Naive thymus-derived CD8-positive, alpha-beta T cell (primary cell): ENCODE data around the gene LATS2. TPM values are rescaled to one million over a fixed set of nuclear protein-coding genes. Genes with fewer than 3 reads are reported as not detected.

ENCODE experiments used
- ATAC-seq, 2 donors: fragments of 150-1000 bp; cut with Tn5 transposase in 1 of 2; sonication (Bioruptor Pico), chemical (Tn5 transposase) in 1 of 2; 1 replicate in 1 of 2; 2 replicates in 1 of 2; pipeline ENCODE4 v1.10.0; 2021; ENCODE audit warnings: mild to moderate bottlenecking in 2 of 2, moderate library complexity in 2 of 2
- POLR2A ChIA-PET: fragments of 350-600 bp; sonication (Branson Sonifier 250); formaldehyde crosslinking; loops from one replicate; lab custom pipeline; 2021; ENCODE audit warnings: antibody characterized with exemption; lab: Charles Lee
- DNase-seq, 10 donors: peaks; one replicate each; pipeline versions ENCODE4 v3.0.0 to v3.0.0-alpha.2; 2020 to 2022
- H3K27ac Mint-ChIP-seq, 10 donors: one replicate each; pipeline ENCODE4 v1.8.0; 2020 to 2022; ENCODE audit warnings: mild to moderate bottlenecking in 10 of 10, mixed read lengths in 10 of 10, moderate library complexity in 4 of 10, inconsistent platforms in 1 of 10
- H3K27me3 Mint-ChIP-seq, 5 donors: one replicate each; pipeline ENCODE4 v1.8.0; 2021 to 2022; ENCODE audit warnings: mixed read lengths in 5 of 5
- H3K36me3 Mint-ChIP-seq, 3 donors: one replicate each; pipeline ENCODE4 v1.8.0; 2020 to 2022; ENCODE audit warnings: mixed read lengths in 3 of 3, mild to moderate bottlenecking in 2 of 3, inconsistent platforms in 1 of 3
- H3K4me1 Mint-ChIP-seq, 4 donors: one replicate each; pipeline ENCODE4 v1.8.0; 2021 to 2022; ENCODE audit warnings: mixed read lengths in 4 of 4
- H3K4me3 Mint-ChIP-seq, 10 donors: one replicate each; pipeline ENCODE4 v1.8.0; 2020 to 2022; ENCODE audit warnings: mild to moderate bottlenecking in 10 of 10, mixed read lengths in 10 of 10, moderate library complexity in 6 of 10, inconsistent platforms in 1 of 10
- H3K9me3 Mint-ChIP-seq, 9 donors: one replicate each; pipeline ENCODE4 v1.8.0; 2020 to 2022; ENCODE audit warnings: mixed read lengths in 9 of 9, mild to moderate bottlenecking in 3 of 9, inconsistent platforms in 1 of 9, moderate library complexity in 1 of 9
- polyA plus RNA-seq, 3 donors: library from polyadenylated mRNA; unstranded; fragments of 300-500 nt; fragmentation: Illumina TruSeq; gene quantifications; one replicate each; pipeline ENCODE4 v1.2.3, GENCODE V29; 2021
- total RNA-seq, 8 experiments: library from RNA in 2 of 8; stranded (reverse) in 2 of 8; gene quantifications; one replicate each; pipeline ENCODE4 v1.2.3 and lab custom pipeline; 2021 to 2026

LATS2 gene
- total and polyA plus RNA-seq, 5 experiments from 2014 or later: 0.06 to 0.70 (median 0.38) TPM; not detected in 1

DNA sequence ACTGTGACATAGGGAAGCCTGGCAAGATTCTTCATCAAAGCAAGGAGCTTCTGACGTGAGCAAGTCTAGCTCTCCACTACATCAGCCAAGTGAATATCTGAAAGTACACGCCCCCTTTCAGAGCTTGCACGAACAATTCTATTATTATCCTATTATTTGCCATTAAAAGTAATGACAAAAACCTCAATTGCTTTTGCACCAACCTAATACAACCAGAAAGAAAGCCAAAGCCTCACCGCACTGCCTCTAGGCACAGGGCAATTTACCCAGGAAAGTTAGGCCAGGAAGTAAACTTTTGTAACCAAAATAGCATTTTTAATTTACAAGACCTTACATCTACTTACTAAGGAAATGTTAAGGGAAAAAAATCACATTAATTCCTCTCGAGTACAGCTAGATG, 41.2 kb downstream of the LATS2 start:
- H3K27ac Mint-ChIP-seq: peak overlapping the region in 2 of 10 donors; percentile 51 to 57
- POLR2A ChIA-PET: no interaction called here

DNA sequence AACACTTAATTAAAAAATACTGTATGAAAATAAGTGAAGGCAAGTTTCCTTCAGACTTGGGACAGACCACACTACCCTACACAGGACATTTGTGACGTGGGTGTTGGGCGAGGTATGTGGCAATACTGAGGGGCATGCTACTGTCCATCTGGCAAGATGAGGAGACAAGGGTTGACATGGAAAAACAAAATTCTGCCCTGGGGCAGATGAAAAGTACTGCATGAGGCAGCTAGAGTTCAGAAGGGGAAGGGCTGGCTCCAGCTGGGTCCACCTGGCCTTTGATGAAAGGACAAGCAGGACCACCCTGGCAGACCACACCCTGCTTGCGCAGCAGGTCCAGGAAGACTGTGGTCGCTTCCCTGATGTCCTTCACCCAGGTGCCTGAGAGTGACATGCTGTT, 43.2 kb downstream of the LATS2 start:
- Mint-ChIP-seq H3K27me3 (no peaks in the 10 kb centered on the region), H3K4me3 (no peak overlapping the region), H3K36me3 (no peaks in the 10 kb centered on the region), H3K9me3 (no peaks in the 10 kb centered on the region), H3K27ac (peak overlapping the region in 1 of 10 donors; percentile 25), H3K4me1 (peaks cover 0 to 22% (median 12%) of the 10 kb centered on the region in 4 donors)
- DNase-seq (no peak), ATAC-seq (no peak)
- POLR2A ChIA-PET: interaction anchor here (0.6 kb wide), 1 partner anchor 473 kb away, joined by 7 read pairs; no protein-coding TSS in a partner anchor

More for the DNA sequence above, 41.2 kb downstream of the LATS2 start:
- H3K27me3 Mint-ChIP-seq: no peaks in the 10 kb centered on the region
- H3K9me3 Mint-ChIP-seq: no peaks in the 10 kb centered on the region
- H3K4me1 Mint-ChIP-seq: peaks cover 0 to 19% (median 12%) of the 10 kb centered on the region in 4 donors
- H3K36me3 Mint-ChIP-seq: no peaks in the 10 kb centered on the region
- H3K4me3 Mint-ChIP-seq: no peak overlapping the region
- no peak for ATAC-seq
- no peak for DNase-seq

DNA sequence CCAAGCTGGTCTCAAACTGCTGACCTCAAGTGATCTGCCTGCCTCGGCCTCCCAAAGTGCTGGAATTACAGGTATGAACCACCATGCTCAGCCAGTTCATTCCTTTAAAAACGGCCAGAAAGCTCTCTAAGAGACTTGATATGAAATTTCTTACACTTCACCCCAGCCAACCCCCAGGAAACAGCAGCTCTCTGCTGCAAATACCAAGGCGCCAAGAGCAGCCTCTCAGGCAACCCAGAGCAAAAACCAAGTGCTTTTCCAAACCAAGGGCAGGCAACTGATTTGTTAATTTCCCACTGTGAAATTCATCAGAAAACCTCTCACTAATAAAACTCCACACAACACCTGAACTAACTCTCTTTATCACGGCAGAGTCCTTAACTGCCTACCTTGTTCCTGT, 44.9 kb downstream of the LATS2 start:
- Mint-ChIP-seq H3K27ac (peak overlapping the region in 4 of 10 donors; percentile 13 to 92 (median 52)), H3K27me3 (no peaks in the 10 kb centered on the region), H3K4me1 (peaks cover 0 to 28% (median 12%) of the 10 kb centered on the region in 4 donors), H3K9me3 (no peaks in the 10 kb centered on the region), H3K4me3 (no peak overlapping the region), H3K36me3 (no peaks in the 10 kb centered on the region)
- no peak for ATAC-seq
- POLR2A ChIA-PET: interaction anchor here (0.5 kb wide), 1 partner anchor 541 kb away, joined by 4 read pairs; no protein-coding TSS in a partner anchor
- no peak for DNase-seq

DNA sequence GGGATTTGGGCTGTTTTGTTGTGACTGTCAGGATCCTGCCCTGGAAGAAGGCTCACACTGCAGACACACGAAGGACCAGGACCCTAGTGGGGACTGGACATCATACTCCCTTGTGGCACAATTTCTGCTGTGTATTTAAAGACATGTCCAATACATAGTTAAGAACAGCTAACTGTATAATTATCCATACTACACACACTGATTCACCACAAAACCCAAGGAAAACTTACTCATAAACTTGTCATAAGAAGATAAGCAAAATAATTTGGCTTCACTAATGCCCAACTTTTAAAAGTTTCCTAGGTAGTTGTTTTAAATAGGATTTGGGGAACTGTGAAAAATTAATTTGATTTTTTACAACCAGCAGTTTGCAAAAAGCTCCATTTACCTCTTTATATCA, 46.1 kb downstream of the LATS2 start:
- ATAC-seq: no peak
- Mint-ChIP-seq H3K27ac (no peak overlapping the region), H3K27me3 (no peaks in the 10 kb centered on the region), H3K9me3 (no peaks in the 10 kb centered on the region), H3K4me3 (no peak overlapping the region), H3K4me1 (peaks cover 4 to 38% (median 14%) of the 10 kb centered on the region in 4 donors), H3K36me3 (no peaks in the 10 kb centered on the region)
- no peak for DNase-seq
- POLR2A ChIA-PET: no interaction called here

DNA sequence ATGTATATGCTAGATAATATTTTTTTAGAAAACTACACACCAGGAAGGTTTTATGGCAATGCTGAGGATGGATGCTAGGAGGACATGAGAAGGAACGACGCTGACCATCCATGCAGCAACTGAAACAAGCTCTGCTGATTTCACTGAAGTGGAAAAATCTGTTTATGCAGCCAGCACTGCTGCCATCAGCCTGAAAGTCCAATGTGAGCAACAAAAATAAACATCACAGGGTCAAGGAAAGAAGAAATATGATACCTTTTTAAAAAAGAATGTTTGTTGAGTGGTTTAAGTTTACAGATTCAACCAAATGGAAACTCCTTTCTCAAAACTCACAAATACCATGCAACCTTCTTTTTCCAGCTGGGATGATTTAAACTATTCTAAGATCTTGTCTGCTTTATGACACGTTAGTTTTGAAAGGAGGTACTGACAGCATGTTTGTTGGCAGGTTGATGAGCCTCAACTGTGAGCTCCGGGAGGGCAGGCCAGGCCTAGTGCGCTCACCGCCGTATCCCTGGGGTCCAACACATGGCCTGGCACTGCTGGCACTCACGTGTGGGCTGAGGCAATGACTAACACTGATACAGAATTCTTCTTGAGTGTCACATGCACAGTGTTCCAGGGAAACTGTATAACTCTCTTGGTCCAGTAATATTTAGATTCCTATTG, 46.8 kb downstream of the LATS2 start:
- Mint-ChIP-seq H3K4me1 (peaks cover 6 to 42% (median 15%) of the 10 kb centered on the region in 4 donors), H3K36me3 (no peaks in the 10 kb centered on the region), H3K4me3 (no peak overlapping the region), H3K9me3 (no peaks in the 10 kb centered on the region), H3K27me3 (no peaks in the 10 kb centered on the region), H3K27ac (peak overlapping the region in 1 of 10 donors; percentile 14)
- POLR2A ChIA-PET: no interaction called here
- DNase-seq: no peak
- no peak for ATAC-seq

DNA sequence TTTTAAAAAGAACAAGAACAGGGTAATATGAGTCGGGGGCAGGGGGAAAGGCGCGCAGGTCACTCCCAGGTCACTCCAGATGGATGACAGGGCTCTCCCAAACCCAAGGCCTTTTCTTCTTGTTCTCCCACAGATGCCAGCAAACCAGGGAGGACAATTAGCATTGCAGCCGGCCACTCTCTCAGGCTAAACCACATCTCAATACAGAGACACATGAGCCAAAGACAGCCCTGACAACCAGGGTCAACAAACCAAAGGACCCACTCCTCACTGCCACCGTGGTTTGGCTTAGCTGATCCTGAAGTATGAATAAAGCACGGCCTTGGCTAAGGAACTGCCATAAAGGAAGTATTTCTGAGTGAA, 47.3 kb downstream of the LATS2 start:
- Mint-ChIP-seq H3K9me3 (no peaks in the 10 kb centered on the region), H3K4me3 (no peak overlapping the region), H3K36me3 (no peaks in the 10 kb centered on the region), H3K27ac (peak overlapping the region in 2 of 10 donors; percentile 14 to 80), H3K27me3 (no peaks in the 10 kb centered on the region), H3K4me1 (peaks cover 6 to 42% (median 16%) of the 10 kb centered on the region in 4 donors)
- DNase-seq (no peak), ATAC-seq (no peak)
- POLR2A ChIA-PET: no interaction called here

DNA sequence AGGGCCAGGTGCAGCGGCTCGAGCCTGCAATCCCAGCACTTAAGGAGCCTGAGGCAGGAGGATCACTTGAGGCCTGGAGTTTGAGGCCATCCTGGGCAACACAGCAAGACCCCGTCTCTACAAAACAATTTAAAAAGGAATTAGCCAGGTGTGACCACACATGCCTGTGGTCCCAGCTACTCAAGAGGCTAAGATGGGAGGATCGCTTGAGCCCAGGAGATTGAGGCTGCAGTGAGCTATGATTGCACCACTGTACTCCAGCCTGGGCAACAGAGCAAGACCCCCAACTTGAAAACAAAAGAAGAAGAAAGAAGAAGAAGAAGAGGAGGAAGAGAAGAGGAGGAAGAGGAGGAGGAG, 47.7 kb downstream of the LATS2 start:
- Mint-ChIP-seq H3K36me3 (no peaks in the 10 kb centered on the region), H3K4me3 (no peak overlapping the region), H3K9me3 (no peaks in the 10 kb centered on the region), H3K4me1 (peaks cover 6 to 42% (median 16%) of the 10 kb centered on the region in 4 donors), H3K27ac (peak overlapping the region in 1 of 10 donors; percentile 80), H3K27me3 (no peaks in the 10 kb centered on the region)
- no peak for ATAC-seq
- DNase-seq: no peak
- POLR2A ChIA-PET: no interaction called here

DNA sequence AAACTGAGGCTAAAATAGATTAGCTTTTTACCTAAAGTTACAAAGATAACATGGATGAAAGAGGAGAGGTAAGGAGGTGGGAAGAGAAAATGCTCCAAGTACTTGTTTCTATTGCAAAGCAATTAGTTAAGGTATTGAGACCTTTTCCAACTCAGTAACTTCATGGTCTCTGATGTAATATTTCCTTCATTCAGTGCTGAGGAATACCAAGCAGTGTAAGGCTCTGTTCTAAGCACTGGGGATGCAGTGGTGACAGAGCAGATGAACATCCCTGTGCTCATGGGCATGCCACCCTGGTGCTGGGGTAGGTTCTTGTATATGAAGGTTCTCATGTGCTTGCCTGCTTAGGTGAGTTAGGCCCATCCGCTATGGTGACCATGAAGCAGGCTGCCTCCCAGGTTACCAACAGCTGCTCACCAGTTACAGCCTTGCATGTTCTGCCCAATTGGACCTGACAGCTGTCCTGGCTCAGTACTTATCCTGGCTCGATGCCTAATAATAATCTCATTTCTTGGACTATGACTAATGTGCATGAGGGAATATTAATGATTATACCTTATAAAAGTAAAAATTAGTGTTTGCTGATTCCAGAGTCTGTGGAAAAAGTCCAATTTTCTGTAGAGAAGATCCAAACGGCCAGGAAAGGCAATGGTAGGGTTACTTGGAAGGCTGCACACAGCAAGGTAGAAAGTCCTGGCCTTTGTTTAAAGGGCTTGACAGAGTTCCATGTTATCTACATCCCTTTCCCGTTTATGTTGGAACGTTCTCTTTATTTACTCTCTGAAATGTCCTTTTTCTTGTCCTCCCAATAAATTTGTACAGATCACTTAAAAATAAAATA, 48.3 kb downstream of the LATS2 start:
- Mint-ChIP-seq H3K27ac (peak overlapping the region in 1 of 10 donors; percentile 80), H3K4me1 (peaks cover 6 to 38% (median 16%) of the 10 kb centered on the region in 4 donors), H3K9me3 (no peaks in the 10 kb centered on the region), H3K27me3 (no peaks in the 10 kb centered on the region), H3K36me3 (no peaks in the 10 kb centered on the region), H3K4me3 (no peak overlapping the region)
- ATAC-seq (no peak), DNase-seq (no peak)
- POLR2A ChIA-PET: no interaction called here

DNA sequence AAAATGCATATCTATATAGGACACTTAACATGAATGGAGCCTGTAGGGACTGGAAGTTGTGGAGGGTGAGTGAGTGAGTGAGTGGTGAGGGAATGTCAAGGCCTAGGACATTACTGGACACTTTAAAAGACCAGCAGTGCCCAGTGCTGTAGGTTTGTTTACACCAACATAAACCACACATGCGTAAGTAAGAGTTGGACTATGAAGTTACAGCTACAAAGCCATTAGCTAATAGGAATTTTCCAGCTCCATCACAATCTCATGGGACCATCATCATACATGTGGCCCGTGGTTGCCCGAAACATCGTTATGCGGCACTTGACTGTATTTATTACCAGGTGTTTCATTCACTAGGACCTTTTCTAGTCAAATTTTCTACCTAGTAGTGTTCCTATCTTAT, 49.2 kb downstream of the LATS2 start:
- POLR2A ChIA-PET: no interaction called here
- ATAC-seq: no peak

DNA sequence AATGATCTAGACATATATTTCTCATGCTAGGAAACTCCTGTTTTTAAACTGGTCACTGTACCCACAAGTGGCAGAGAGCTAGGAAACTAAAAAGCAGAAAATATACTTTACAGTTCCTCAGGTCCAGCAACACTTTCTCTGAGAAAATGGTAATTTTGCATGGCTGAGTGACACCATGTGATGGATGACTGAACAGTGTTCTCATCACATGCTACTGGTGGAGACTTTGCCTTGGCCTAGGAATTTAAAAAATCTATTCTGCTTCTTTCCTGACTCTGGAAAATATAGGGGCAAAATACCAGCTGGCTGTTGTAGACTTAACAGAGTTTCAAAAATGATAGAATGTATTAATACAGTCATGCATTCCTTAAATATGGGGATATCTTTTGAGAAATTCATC, 50.0 kb downstream of the LATS2 start:
- Mint-ChIP-seq H3K27me3 (no peaks in the 10 kb centered on the region), H3K4me3 (no peak overlapping the region), H3K9me3 (no peaks in the 10 kb centered on the region), H3K27ac (peak overlapping the region in 1 of 10 donors; percentile 8), H3K36me3 (no peaks in the 10 kb centered on the region), H3K4me1 (peaks cover 0 to 24% (median 6%) of the 10 kb centered on the region in 4 donors)
- POLR2A ChIA-PET: no interaction called here
- DNase-seq (no peak), ATAC-seq (no peak)

More for the DNA sequence above, 49.2 kb downstream of the LATS2 start:
- no peaks in the 10 kb centered on the region for H3K27me3 Mint-ChIP-seq
- no peak overlapping the region for H3K27ac Mint-ChIP-seq
- no peaks in the 10 kb centered on the region for H3K36me3 Mint-ChIP-seq
- no peaks in the 10 kb centered on the region for H3K9me3 Mint-ChIP-seq
- H3K4me1 Mint-ChIP-seq: peaks cover 6 to 32% (median 11%) of the 10 kb centered on the region in 4 donors
- no peak for DNase-seq
- no peak overlapping the region for H3K4me3 Mint-ChIP-seq

DNA sequence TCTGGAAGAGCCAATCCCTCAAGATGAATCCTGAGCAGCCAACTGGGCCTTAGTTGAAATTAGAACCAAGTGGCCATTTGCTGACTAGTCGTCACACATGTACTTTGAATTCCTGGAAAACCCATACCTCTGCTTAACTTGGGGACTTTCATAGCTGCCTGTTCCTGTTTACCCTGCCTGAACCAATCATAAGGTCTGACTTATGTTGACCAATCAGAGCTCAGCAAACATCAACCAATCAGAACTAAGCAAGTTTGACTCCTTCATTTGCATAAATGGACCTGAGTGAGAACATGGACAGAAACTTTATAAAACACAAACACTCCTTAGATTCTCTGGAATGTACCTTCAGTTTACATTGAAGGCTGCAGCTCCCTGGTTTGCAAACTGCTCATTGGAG, 50.8 kb downstream of the LATS2 start:
- H3K27ac Mint-ChIP-seq: no peak overlapping the region
- H3K27me3 Mint-ChIP-seq: no peaks in the 10 kb centered on the region
- H3K4me1 Mint-ChIP-seq: peaks cover 0 to 23% (median 6%) of the 10 kb centered on the region in 4 donors
- H3K36me3 Mint-ChIP-seq: no peaks in the 10 kb centered on the region
- no peaks in the 10 kb centered on the region for H3K9me3 Mint-ChIP-seq
- ATAC-seq (no peak), DNase-seq (no peak)
- H3K4me3 Mint-ChIP-seq: no peak overlapping the region
- POLR2A ChIA-PET: no interaction called here

DNA sequence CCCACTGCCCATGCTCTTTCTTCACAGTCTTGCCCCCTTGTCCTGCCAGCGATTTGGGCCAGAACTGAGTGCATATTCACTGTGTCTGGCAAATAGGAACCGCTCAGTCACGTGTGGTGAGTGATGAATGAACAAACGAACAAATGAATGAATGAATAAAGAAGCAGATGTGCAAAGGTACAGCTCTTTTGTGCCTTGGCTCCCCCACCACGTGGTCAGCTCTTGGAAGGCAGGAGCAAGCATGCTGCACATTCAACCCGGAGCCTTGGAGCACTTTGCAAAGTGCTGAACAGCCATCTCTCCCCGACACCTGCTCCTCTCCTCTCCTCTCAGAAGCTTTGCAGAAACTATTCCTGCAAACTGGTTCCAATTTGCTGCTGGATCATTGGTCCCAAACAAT, 52.4 kb downstream of the LATS2 start:
- POLR2A ChIA-PET: no interaction called here
- H3K4me3 Mint-ChIP-seq: no peak overlapping the region
- no peak for ATAC-seq
- peaks cover 0 to 20% (median 6%) of the 10 kb centered on the region in 4 donors for H3K4me1 Mint-ChIP-seq
- no peaks in the 10 kb centered on the region for H3K9me3 Mint-ChIP-seq
- H3K27ac Mint-ChIP-seq: peak overlapping the region in 1 of 10 donors; percentile 21
- H3K36me3 Mint-ChIP-seq: no peaks in the 10 kb centered on the region
- H3K27me3 Mint-ChIP-seq: no peaks in the 10 kb centered on the region
- DNase-seq: no peak

DNA sequence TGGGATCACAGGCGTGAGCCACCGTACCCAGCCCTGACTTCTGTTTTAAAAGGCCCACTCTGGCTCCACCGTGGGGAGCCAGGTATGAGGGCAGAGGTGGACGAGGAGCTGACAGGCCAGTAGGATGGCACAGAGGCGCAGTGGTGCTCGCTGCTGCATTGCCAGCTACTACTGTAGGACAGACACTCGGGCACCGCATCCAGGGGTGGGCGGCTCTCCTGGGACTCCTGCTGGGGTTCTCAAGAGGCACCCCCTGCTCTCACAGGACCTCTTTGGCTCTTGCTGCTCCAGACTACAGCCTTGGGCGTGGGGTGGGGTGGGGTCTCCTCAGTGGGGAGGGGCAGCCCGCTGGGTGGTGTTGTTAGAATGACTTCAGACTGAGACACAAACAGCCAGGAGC, 53.4 kb downstream of the LATS2 start:
- peaks cover 0 to 19% (median 6%) of the 10 kb centered on the region in 4 donors for H3K4me1 Mint-ChIP-seq
- no peaks in the 10 kb centered on the region for H3K36me3 Mint-ChIP-seq
- POLR2A ChIA-PET: no interaction called here
- peak overlapping the region in 1 of 10 donors; percentile 51 for H3K27ac Mint-ChIP-seq
- DNase-seq (no peak), ATAC-seq (no peak)
- no peaks in the 10 kb centered on the region for H3K9me3 Mint-ChIP-seq
- H3K27me3 Mint-ChIP-seq: no peaks in the 10 kb centered on the region
- H3K4me3 Mint-ChIP-seq: no peak overlapping the region
